HG03469 (cell line): ENCODE measurements around the gene DCDC2.
"Not testable (repeated sequence)": the region's sequence is repeated elsewhere in the genome, so short reads cannot be mapped to it uniquely, and the experiment has no call there.

ENCODE experiments used
- ATAC-seq: cut with Tn5 transposase; IDR thresholded peaks from one replicate; pipeline ENCODE4 v1.9.1; 2021; ENCODE audit warnings: mild to moderate bottlenecking, moderate library complexity, moderate number of reproducible peaks; ENCODE audit not compliant: unreplicated experiment

DCDC2 gene

GRCh38 chr6:24228681-24229255 lies 129.1 kb downstream of the DCDC2 start:
- ATAC-seq: no peak

DNA sequence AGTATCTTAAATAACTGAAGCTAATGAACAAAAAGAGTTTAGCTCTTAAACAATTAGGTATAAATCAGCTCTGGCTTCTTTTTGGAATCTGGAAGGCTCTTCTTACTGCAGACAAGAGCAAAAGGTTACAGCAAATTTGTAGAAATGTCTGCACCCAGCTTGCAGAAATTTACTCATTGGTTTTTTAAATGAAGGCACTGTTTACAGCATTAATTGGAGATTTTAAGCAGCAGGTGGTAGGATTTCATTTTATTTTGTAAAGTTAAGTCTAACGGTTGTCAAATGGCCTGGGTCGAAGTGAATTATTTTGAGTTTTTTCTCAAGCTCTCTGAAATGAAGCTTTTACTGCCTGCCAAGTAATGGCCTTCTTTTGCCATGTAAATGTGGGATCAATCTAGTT lies 129.7 kb downstream of the DCDC2 start:
- ATAC-seq: no peak

GRCh38 chr6:24227556-24227955 lies 130.3 kb downstream of the DCDC2 start:
- no peak for ATAC-seq

GRCh38 chr6:24226541-24226940 lies 131.3 kb downstream of the DCDC2 start:
- no peak for ATAC-seq

- ATAC-seq: no peak
Measured at GRCh38 chr6:24225838-24226237, 132.0 kb downstream of the DCDC2 start.

DNA sequence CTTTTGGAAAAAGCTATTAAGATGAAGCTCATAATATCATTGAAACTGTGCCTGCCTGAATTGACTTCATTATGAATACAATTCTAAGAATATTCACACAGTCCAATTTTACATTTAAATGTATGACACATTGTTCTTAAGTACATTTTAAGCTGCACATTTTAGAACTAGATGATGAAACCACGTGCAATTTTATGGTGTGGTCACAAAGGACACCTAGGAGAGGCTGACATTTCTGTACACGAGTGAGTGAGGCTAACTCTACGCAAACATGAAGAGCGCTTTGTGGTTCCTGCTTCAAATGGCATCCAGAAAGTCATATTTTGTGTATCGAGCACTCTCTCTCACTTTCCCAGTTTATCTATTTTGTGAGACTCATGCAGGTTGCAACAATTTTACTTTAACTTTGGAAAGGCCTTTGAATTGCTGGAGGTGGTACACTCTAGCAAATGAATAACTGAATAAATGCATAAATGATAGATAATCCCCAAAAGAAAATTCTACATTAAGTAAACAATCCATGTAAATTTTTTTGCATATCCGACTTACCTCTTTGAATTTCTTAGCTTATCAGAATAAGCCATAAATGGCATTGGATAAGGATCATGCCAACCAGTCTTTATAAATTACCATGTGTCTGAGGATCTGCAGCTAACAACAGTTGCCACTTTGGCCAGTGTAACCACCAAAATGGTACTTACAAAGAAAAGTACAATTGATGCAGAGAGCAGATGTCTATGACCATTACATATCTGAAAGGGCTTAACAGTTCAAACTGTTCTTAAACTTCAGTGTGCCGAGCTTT lies 134.5 kb downstream of the DCDC2 start:
- no peak for ATAC-seq

DNA sequence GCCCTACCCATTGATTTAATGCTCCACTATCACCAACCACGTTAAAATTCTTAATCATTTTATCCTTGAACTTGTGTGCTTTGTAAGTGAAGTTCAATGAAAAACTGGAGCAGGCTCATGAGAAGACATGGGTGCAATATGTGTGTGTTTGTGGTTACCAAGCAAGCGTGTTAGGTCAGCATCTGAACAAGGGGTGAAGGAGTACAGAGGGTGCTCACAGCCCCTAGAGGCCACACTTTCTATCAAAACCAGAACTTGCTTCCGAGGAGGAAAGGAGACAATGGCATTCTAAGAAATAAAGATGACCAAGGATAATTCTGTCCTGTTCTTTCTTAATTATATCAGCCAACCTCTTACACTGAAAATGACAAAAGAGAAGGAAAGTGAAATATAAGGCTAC lies 138.2 kb downstream of the DCDC2 start:
- no peak for ATAC-seq

- no peak for ATAC-seq
Measured at GRCh38 chr6:24214984-24215383, 142.9 kb downstream of the DCDC2 start.

- no peak for ATAC-seq
Measured at GRCh38 chr6:24207413-24207812, 150.4 kb downstream of the DCDC2 start.

- no peak for ATAC-seq
Measured at GRCh38 chr6:24205020-24205492, 152.8 kb downstream of the DCDC2 start.

DNA sequence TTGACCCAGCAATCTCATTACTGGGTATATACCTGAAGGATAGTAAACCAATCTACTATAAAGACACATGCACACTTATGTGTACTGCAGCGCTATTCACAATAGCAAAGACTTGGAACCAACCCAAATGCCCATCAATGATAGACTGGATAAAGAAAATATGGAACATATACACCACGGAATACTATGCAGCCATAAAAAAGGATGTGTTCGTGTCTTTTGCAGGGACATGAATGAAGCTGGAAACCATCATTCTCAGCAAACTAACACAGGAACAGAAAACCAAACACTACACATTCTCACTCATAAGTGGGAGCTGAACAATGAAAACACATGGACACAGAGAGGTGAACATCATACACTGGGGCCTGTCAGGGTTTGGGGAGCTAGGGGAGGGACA lies 153.7 kb downstream of the DCDC2 start:
- not testable (repeated sequence) for ATAC-seq

DNA sequence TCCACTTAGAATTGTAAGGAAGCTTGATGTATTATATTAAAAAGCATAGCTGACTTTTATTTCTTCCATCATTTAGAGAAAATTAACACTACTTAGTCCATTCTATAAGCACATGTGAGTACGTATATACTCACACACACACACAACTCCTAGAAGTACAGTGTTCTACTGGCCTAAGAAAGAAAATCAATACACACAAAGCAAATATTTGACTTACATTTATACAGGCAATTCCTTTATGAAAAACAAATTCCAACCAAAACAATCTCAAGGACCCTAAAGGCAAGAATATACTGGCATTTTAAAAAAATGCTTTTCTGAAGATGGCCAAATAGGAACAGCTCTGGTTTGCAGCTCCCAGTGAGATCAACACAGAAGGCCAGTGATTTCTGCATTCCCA lies 160.0 kb downstream of the DCDC2 start:
- no peak for ATAC-seq

GRCh38 chr6:24195836-24196597 lies 161.8 kb downstream of the DCDC2 start:
- no peak for ATAC-seq

DNA sequence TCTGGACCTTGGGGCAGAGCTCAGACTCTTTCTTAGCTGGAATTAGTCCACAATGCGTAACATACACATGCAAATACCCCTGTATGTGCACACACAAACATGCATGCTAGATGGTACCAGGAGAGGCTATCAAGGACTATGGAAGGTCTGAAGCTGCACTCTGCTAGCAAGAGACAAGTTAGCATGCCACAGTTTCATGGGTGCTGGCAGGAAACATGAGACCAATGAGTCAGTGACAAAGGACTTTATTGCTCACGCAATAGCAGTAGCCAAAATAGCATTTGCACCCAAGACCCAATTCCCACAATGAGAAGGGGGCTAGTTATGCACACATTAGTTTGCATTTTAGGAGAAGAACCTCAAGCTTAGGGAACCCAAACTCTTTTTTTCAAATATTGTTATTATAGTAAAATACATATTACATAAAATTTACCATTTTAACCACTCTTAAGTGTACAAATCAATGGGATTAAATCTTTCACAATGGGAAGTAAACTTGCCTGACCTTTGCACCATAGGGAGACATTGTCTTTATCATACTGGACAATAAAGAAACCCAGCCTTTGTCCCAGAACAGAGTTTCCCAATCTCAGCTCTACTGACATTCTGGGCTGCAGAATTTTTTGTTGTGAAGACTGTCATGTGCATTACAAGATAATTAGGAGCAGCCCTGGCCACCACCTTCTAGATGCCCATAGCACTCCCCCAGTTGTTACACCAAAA lies 162.7 kb downstream of the DCDC2 start:
- no peak for ATAC-seq

DNA sequence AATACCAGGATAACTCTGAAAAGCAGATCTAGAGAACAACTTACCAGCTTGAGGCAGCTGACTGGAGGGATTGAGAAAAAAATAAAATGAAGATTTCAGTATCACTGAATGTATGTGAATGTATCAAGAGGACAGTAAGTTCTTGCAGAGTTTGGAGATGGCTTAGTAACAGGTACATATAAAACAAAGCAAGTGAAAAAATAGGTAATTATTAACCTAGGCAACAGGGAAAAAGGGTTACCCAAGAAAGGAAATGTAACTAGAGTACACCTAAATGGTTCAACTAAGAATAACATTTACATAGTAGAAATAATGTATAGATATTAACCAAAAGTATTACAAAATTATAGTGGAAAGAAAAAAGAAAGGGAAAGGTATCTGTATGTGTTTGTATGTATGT lies 164.5 kb downstream of the DCDC2 start:
- no peak for ATAC-seq

GRCh38 chr6:24191346-24191745 lies 166.5 kb downstream of the DCDC2 start:
- no peak for ATAC-seq

GRCh38 chr6:24188578-24189080 lies 169.2 kb downstream of the DCDC2 start:
- no peak for ATAC-seq

- ATAC-seq: no peak
Measured at GRCh38 chr6:24187965-24188577, 169.8 kb downstream of the DCDC2 start.

GRCh38 chr6:24186349-24186748 lies 171.5 kb downstream of the DCDC2 start:
- no peak for ATAC-seq

GRCh38 chr6:24183584-24183983 lies 174.3 kb downstream of the DCDC2 start:
- no peak for ATAC-seq
